ENCODE measurements around the gene PNMT. TPM values are rescaled to one million over a fixed set of nuclear protein-coding genes. Genes with fewer than 3 reads are reported as not detected.

Gene PNMT
- total RNA-seq, 6 experiments from 2014 or later, result 0.26 TPM; not detected in 5

GRCh38 chr17:39675390-39676082 lies 7.3 kb downstream of the PNMT start:
- no peak for DNase-seq
- Mint-ChIP-seq H3K27me3 (ENCODE audit: insufficient read depth) (peaks cover 18% of the 10 kb centered on the region), H3K9me3 (no peaks in the 10 kb centered on the region), H3K27ac (no peak overlapping the region), H3K36me3 (ENCODE audit: low read depth) (no peaks in the 10 kb centered on the region), H3K4me3 (no peak overlapping the region), H3K4me1 (ENCODE audit: low read depth) (peaks cover 9% of the 10 kb centered on the region; the same call in 1 of the 2 replicates)
- TF ChIP-seq CTCF (IDR thresholded peaks at IDR 0.05), result no peak

- H3K27ac Mint-ChIP-seq, result no peak overlapping the region
- peaks cover 14% of the 10 kb centered on the region for H3K27me3 Mint-ChIP-seq (ENCODE audit: insufficient read depth)
- H3K4me3 Mint-ChIP-seq, result no peak overlapping the region
- no peaks in the 10 kb centered on the region for H3K9me3 Mint-ChIP-seq
- no peak for DNase-seq
- H3K36me3 Mint-ChIP-seq (ENCODE audit: low read depth), result no peaks in the 10 kb centered on the region
- H3K4me1 Mint-ChIP-seq (ENCODE audit: low read depth), result peaks cover 9% of the 10 kb centered on the region; the same call in 1 of the 2 replicates
- no peak for TF ChIP-seq CTCF (IDR thresholded peaks at IDR 0.05)
Observed at GRCh38 chr17:39676198-39676819, 8.1 kb downstream of the PNMT start.

GRCh38 chr17:39677072-39677471 lies 8.8 kb downstream of the PNMT start:
- Mint-ChIP-seq H3K4me3 (no peak overlapping the region), H3K36me3 (ENCODE audit: low read depth) (no peaks in the 10 kb centered on the region), H3K27me3 (ENCODE audit: insufficient read depth) (peaks cover 9% of the 10 kb centered on the region), H3K9me3 (no peaks in the 10 kb centered on the region), H3K4me1 (ENCODE audit: low read depth) (peaks cover 9% of the 10 kb centered on the region; the same call in 1 of the 2 replicates), H3K27ac (no peak overlapping the region)
- DNase-seq, result no peak
- no peak for TF ChIP-seq CTCF (IDR thresholded peaks at IDR 0.05)

- no peaks in the 10 kb centered on the region for H3K36me3 Mint-ChIP-seq (ENCODE audit: low read depth)
- peaks cover 9% of the 10 kb centered on the region; the same call in 1 of the 2 replicates for H3K4me1 Mint-ChIP-seq (ENCODE audit: low read depth)
- no peaks in the 10 kb centered on the region for H3K9me3 Mint-ChIP-seq
- H3K4me3 Mint-ChIP-seq, result no peak overlapping the region
- no peak for TF ChIP-seq CTCF (IDR thresholded peaks at IDR 0.05)
- DNase-seq, result no peak
- no peak overlapping the region for H3K27ac Mint-ChIP-seq
- H3K27me3 Mint-ChIP-seq (ENCODE audit: insufficient read depth), result peaks cover 4% of the 10 kb centered on the region
Observed at GRCh38 chr17:39677542-39678339, 9.5 kb downstream of the PNMT start.

- no peak; the same call in 1 of the 2 replicates for TF ChIP-seq CTCF (IDR thresholded peaks at IDR 0.05)
- DNase-seq, result no peak
- no peaks in the 10 kb centered on the region for H3K27me3 Mint-ChIP-seq (ENCODE audit: insufficient read depth)
- no peaks in the 10 kb centered on the region for H3K9me3 Mint-ChIP-seq
- peaks cover 9% of the 10 kb centered on the region; the same call in 1 of the 2 replicates for H3K4me1 Mint-ChIP-seq (ENCODE audit: low read depth)
- no peak overlapping the region for H3K27ac Mint-ChIP-seq
- no peak overlapping the region for H3K4me3 Mint-ChIP-seq
- H3K36me3 Mint-ChIP-seq (ENCODE audit: low read depth), result no peaks in the 10 kb centered on the region
Observed at GRCh38 chr17:39678340-39679116, 10.3 kb downstream of the PNMT start.
